ENCODE results near the gene MAD2L1. TPM values are rescaled to one million over a fixed set of nuclear protein-coding genes. Genes with fewer than 3 reads are reported as not detected.

MAD2L1 gene
- total RNA-seq, result 1 to 10 TPM; 3.3 to 7.5 (median 4.7) TPM
- polyA plus RNA-seq, result 10 to 100 TPM in 2 of 3 donors, 1 to 10 TPM in 1; 4.2 to 13.7 (median 11.6) TPM
- long read RNA-seq, donor 1, full-length matches to known transcripts, result 20 of 20 reads
- long read RNA-seq, donor 1, partial matches to known transcripts, result 0 of 20 reads
- long read RNA-seq, donor 1, other reads (novel, unspliced or antisense), result 0 of 20 reads
- long read RNA-seq, donor 2, full-length matches to known transcripts, result 15 of 15 reads
- long read RNA-seq, donor 2, partial matches to known transcripts, result 0 of 15 reads
- long read RNA-seq, donor 2, other reads (novel, unspliced or antisense), result 0 of 15 reads

GRCh38 chr4:120066517-120067340 is at the start of gene MAD2L1:
MAD2L1 (minus strand) TSS chr4:120066848; CDS start chr4:120066734, 114 bp downstream.
- 0 to 2% (median 0%) methylated on average over 29 to 65 of the region's 65 CpGs for WGBS, 5 donors
- Histone ChIP-seq H3K4me1 (peaks cover 14 to 65% (median 35%) of the 10 kb centered on the region in 6 donors), H3K4me3 (peak within 1 kb of the TSS; percentile 58 to 87 (median 69)), H3K36me3 (no peaks in the 10 kb centered on the region), H3K27ac (peak within 1 kb of the TSS; percentile 95 to 99 (median 98)), H3K9me3 (no peaks in the 10 kb centered on the region), H3K27me3 (replicated peaks in 1 of 7) (no peaks in the 10 kb centered on the region)
- DNase-seq, result peak; percentile 100
- intact Hi-C loops (cut with DNase I; ENCODE audit: low total_unique reads), result no loop called here
- TF ChIP-seq POLR2A (IDR thresholded peaks at IDR 0.05) (peak; percentile 30 to 88 (median 86)), POLR2AphosphoS5 (IDR thresholded peaks at IDR 0.05) (peak; percentile 99), CTCF (IDR thresholded peaks at IDR 0.05 in 8 of 11, conservative IDR thresholded peaks at IDR 0.05 in 3 of 11) (peak in 2 of 11 experiments; percentile 13 to 22)

GRCh38 chr4:120111745-120112144 is 45.1 kb upstream of the MAD2L1 start:
- no peak for DNase-seq
- WGBS, 5 donors, result 90 to 98% (median 96%) methylated on average over 1 of the region's 1 CpG
- H3K4me3 ChIP-seq, result no peak overlapping the region
- peaks cover 0 to under 1% (median 0%) of the 10 kb centered on the region in 8 donors for H3K9me3 ChIP-seq
- no peak overlapping the region for H3K27ac ChIP-seq
- H3K27me3 ChIP-seq (replicated peaks in 1 of 7), result no peaks in the 10 kb centered on the region
- no peaks in the 10 kb centered on the region for H3K4me1 ChIP-seq
- H3K36me3 ChIP-seq, result no peaks in the 10 kb centered on the region
- intact Hi-C loops (cut with DNase I; ENCODE audit: low total_unique reads), result no loop called here
- TF ChIP-seq CTCF (IDR thresholded peaks at IDR 0.05 in 8 of 11, conservative IDR thresholded peaks at IDR 0.05 in 3 of 11), result no peak
- no peak for TF ChIP-seq POLR2A (IDR thresholded peaks at IDR 0.05)
- TF ChIP-seq POLR2AphosphoS5 (IDR thresholded peaks at IDR 0.05), result no peak

GRCh38 chr4:120109406-120109805 is 42.8 kb upstream of the MAD2L1 start:
- no peak overlapping the region for H3K4me3 ChIP-seq
- no peaks in the 10 kb centered on the region for H3K9me3 ChIP-seq
- intact Hi-C loops (cut with DNase I; ENCODE audit: low total_unique reads), result no loop called here
- H3K27me3 ChIP-seq (replicated peaks in 1 of 7), result no peaks in the 10 kb centered on the region
- TF ChIP-seq CTCF (IDR thresholded peaks at IDR 0.05 in 8 of 11, conservative IDR thresholded peaks at IDR 0.05 in 3 of 11) (no peak), POLR2A (IDR thresholded peaks at IDR 0.05) (no peak), POLR2AphosphoS5 (IDR thresholded peaks at IDR 0.05) (no peak)
- H3K36me3 ChIP-seq, result no peaks in the 10 kb centered on the region
- no peaks in the 10 kb centered on the region for H3K4me1 ChIP-seq
- H3K27ac ChIP-seq, result no peak overlapping the region
- no peak for DNase-seq

GRCh38 chr4:120105472-120105871 is 38.8 kb upstream of the MAD2L1 start:
- Histone ChIP-seq H3K27me3 (replicated peaks in 1 of 7) (no peaks in the 10 kb centered on the region), H3K4me3 (no peak overlapping the region), H3K9me3 (no peaks in the 10 kb centered on the region), H3K4me1 (no peaks in the 10 kb centered on the region), H3K27ac (no peak overlapping the region), H3K36me3 (no peaks in the 10 kb centered on the region)
- DNase-seq, result no peak
- TF ChIP-seq POLR2A (IDR thresholded peaks at IDR 0.05), result no peak
- no peak for TF ChIP-seq POLR2AphosphoS5 (IDR thresholded peaks at IDR 0.05)
- TF ChIP-seq CTCF (IDR thresholded peaks at IDR 0.05 in 8 of 11, conservative IDR thresholded peaks at IDR 0.05 in 3 of 11), result no peak
- WGBS, 5 donors, result 78 to 94% (median 90%) methylated on average over 1 of the region's 1 CpG
- intact Hi-C loops (cut with DNase I; ENCODE audit: low total_unique reads), result no loop called here

Data from spleen (tissue), 13 donors.